OCI-LY7 (cell line): Measurements from ENCODE around the gene GP5. TPM values are rescaled to one million over a fixed set of nuclear protein-coding genes. Genes with fewer than 3 reads are reported as not detected.

Experiments used
- BruUV-seq: library from RNA; stranded (reverse); fragments of 400-500 nt; replicated peaks from 2 replicates; lab custom pipeline; 2021; lab: Mats Ljungman, UMichigan
- CTCF ChIA-PET: fragments of 300-600 bp; sonication (Branson Sonifier 250); formaldehyde crosslinking; loops from one replicate; lab custom pipeline; 2022; ENCODE audit warnings: antibody characterized with exemption; ENCODE audit not compliant: unreplicated experiment; lab: Charles Lee
- POLR2A ChIA-PET: fragments of 300-600 bp; sonication (Branson Sonifier 250); formaldehyde crosslinking; loops from one replicate; lab custom pipeline; 2022; ENCODE audit warnings: antibody characterized with exemption; lab: Charles Lee
- DNase-seq: peaks from one replicate; pipeline ENCODE4 v3.0.0-alpha.2; 2015; ENCODE audit warnings: low spot score
- H2AFZ ChIP-seq: fragments of 200-600 bp; sonication (generic), shearing (Covaris generic); 2 replicates; pipeline ENCODE4 v1.6.1; 2014; ENCODE audit warnings: mild to moderate bottlenecking, antibody characterized with exemption, low read length, moderate library complexity
- H3K27ac ChIP-seq: fragments of 200-600 bp; sonication (generic); 2 replicates; pipeline ENCODE4 v1.5.1; 2014; ENCODE audit warnings: mixed run types, low read depth, mild to moderate bottlenecking, moderate library complexity, low read length, inconsistent platforms; ENCODE audit not compliant: poor library complexity, severe bottlenecking
- H3K36me3 ChIP-seq: fragments of 200-600 bp; sonication (generic); 2 replicates; pipeline ENCODE4 v1.6.1; 2014; ENCODE audit warnings: mild to moderate bottlenecking, antibody characterized with exemption, low read length, moderate library complexity, mixed read lengths; ENCODE audit not compliant: insufficient read depth
- H3K4me1 ChIP-seq: fragments of 200-600 bp; sonication (generic); 2 replicates; pipeline ENCODE4 v1.5.1; 2014; ENCODE audit warnings: mild to moderate bottlenecking, low read length; ENCODE audit not compliant: insufficient read depth, poor library complexity, severe bottlenecking
- H3K4me2 ChIP-seq: fragments of 200-600 bp; sonication (generic); 2 replicates; pipeline ENCODE4 v1.6.1; 2014; ENCODE audit warnings: mild to moderate bottlenecking, low read length
- H3K4me3 ChIP-seq: fragments of 200-600 bp; sonication (generic); 2 replicates; pipeline ENCODE4 v1.5.1; 2014; ENCODE audit warnings: mild to moderate bottlenecking, low read depth, low read length; ENCODE audit not compliant: poor library complexity, severe bottlenecking
- H3K79me2 ChIP-seq: fragments of 200-600 bp; sonication (generic); 2 replicates; pipeline ENCODE4 v1.6.1; 2016; ENCODE audit warnings: low read depth, mild to moderate bottlenecking, low read length, moderate library complexity, mixed read lengths; ENCODE audit not compliant: insufficient read depth
- H3K9me2 ChIP-seq: fragments of 200-600 bp; sonication (generic); 2 replicates; pipeline ENCODE4 v1.6.1; 2016; ENCODE audit warnings: mild to moderate bottlenecking, low read length, mixed read lengths; ENCODE audit not compliant: insufficient read depth
- H3K9me3 ChIP-seq: fragments of 200-600 bp; sonication (generic); 2 replicates; pipeline ENCODE4 v1.6.1; 2014; ENCODE audit warnings: mild to moderate bottlenecking, mixed run types, low read length, mixed read lengths
- H4K20me1 ChIP-seq: fragments of 200-600 bp; sonication (generic); 2 replicates; pipeline ENCODE4 v1.6.1; 2014; ENCODE audit warnings: mild to moderate bottlenecking, antibody characterized with exemption, low read length, moderate library complexity, mixed read lengths; ENCODE audit not compliant: insufficient read depth
- CTCF ChIP-seq: fragments of 200-600 bp; sonication (generic); conservative IDR thresholded peaks from 2 replicates; pipeline ENCODE4 v1.5.1; 2014; ENCODE audit warnings: mild to moderate bottlenecking, antibody characterized with exemption, low read length, moderate library complexity, mixed read lengths
- EZH2phosphoT487 ChIP-seq: fragments of 200-600 bp; sonication (generic); IDR thresholded peaks from 2 replicates; pipeline ENCODE4 v1.6.1; 2018; ENCODE audit warnings: low read depth, borderline replicate concordance, mild to moderate bottlenecking, mixed run types, antibody characterized with exemption, low read length, moderate library complexity, mixed read lengths
- intact Hi-C: fragments of 100-400 bp; cut with micrococcal nuclease; formaldehyde crosslinking; loops from one replicate; pipeline ENCODE4 v1.10.0; 2022; ENCODE audit not compliant: unreplicated experiment
- total RNA-seq, 2 experiments: library from RNA; depleted of rRNA in 1 of 2; stranded (reverse); fragments of >200 nt in 1 of 2; shearing (Covaris generic) in 1 of 2; gene quantifications; 2 replicates each; pipeline ENCODE4 v1.2.3, GENCODE V29; 2014 to 2022

The GP5 gene
- total RNA-seq, 2 experiments from 2014 or later, result 0.03 TPM; not detected in 1

DNA sequence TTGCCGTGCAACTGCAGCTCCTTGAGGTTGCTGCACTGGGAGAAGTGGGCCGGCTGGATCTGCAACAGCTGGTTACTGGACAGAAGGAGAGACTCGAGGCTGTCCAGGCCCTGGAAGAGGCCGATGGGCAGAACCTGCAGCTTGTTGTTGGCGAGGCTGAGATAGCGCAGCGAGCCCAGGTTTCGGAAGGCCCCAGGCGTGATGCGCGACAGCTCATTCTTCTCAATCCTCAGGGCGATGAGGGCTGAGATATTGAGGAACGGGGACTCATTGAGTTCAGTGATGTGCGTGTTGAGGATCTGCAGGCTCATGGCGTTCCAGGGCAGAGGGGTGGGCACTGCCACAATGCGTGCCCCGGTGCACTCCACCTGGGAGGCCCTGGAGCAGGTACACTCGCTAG lies 38.5 kb downstream of the GP5 start:
- DNase-seq, result no peak
- H4K20me1 ChIP-seq, result no peaks in the 10 kb centered on the region
- H3K27ac ChIP-seq, result no peak overlapping the region
- no peaks in the 10 kb centered on the region for H3K4me1 ChIP-seq
- H3K9me2 ChIP-seq, result no peaks in the 10 kb centered on the region
- intact Hi-C loops, result no loop called here
- no peak overlapping the region for H3K4me3 ChIP-seq
- H3K9me3 ChIP-seq, result no peaks in the 10 kb centered on the region
- no peaks in the 10 kb centered on the region for H3K36me3 ChIP-seq
- POLR2A ChIA-PET, result no interaction called here
- no peaks in the 10 kb centered on the region for H3K79me2 ChIP-seq
- H3K4me2 ChIP-seq, result no peak overlapping the region
- CTCF ChIA-PET, result no interaction called here
- no peak overlapping the region for H2AFZ ChIP-seq
- BruUV-seq, result no TSS peak
- TF ChIP-seq EZH2phosphoT487 (no peak), CTCF (no peak)

GRCh38 chr3:194357681-194358080 lies 41.4 kb downstream of the GP5 start:
- Histone ChIP-seq H3K4me2 (no peak overlapping the region), H3K9me3 (no peaks in the 10 kb centered on the region), H2AFZ (no peak overlapping the region), H3K27ac (no peak overlapping the region), H3K4me1 (no peaks in the 10 kb centered on the region), H3K9me2 (no peaks in the 10 kb centered on the region), H3K36me3 (no peaks in the 10 kb centered on the region), H4K20me1 (no peaks in the 10 kb centered on the region), H3K4me3 (no peak overlapping the region), H3K79me2 (no peaks in the 10 kb centered on the region)
- no TSS peak for BruUV-seq
- intact Hi-C loops, result no loop called here
- ChIA-PET POLR2A (no interaction called here), CTCF (interaction anchor here (0.6 kb wide), 1 partner anchor 370 kb away, joined by 5 read pairs; no protein-coding TSS in a partner anchor)
- DNase-seq, result no peak
- TF ChIP-seq CTCF (no peak), EZH2phosphoT487 (no peak)

GRCh38 chr3:194355379-194355778 lies 43.7 kb downstream of the GP5 start:
- H3K9me2 ChIP-seq, result no peaks in the 10 kb centered on the region
- no peak overlapping the region for H2AFZ ChIP-seq
- no peaks in the 10 kb centered on the region for H3K9me3 ChIP-seq
- no peak overlapping the region for H3K4me2 ChIP-seq
- H3K36me3 ChIP-seq, result no peaks in the 10 kb centered on the region
- no peak overlapping the region for H3K27ac ChIP-seq
- intact Hi-C loops, result no loop called here
- no peaks in the 10 kb centered on the region for H3K4me1 ChIP-seq
- no peak overlapping the region for H3K4me3 ChIP-seq
- POLR2A ChIA-PET, result interaction anchor here (0.6 to 1.8 kb wide), 4 partner anchors 9 to 360 kb away, joined by 3 to 8 read pairs (median 4); no protein-coding TSS in a partner anchor
- no TSS peak for BruUV-seq
- no peak for TF ChIP-seq EZH2phosphoT487
- TF ChIP-seq CTCF, result no peak
- DNase-seq, result no peak
- CTCF ChIA-PET, result no interaction called here
- no peaks in the 10 kb centered on the region for H4K20me1 ChIP-seq
- no peaks in the 10 kb centered on the region for H3K79me2 ChIP-seq
